A549 treated with AZD9567 at 1 μM for 4 hours (cell line): ENCODE data around the gene RBM33. TPM values are rescaled to one million over a fixed set of nuclear protein-coding genes. Genes with fewer than 3 reads are reported as not detected.

Experiments used
- total RNA-seq: library from RNA; stranded (reverse); fragments of 200-300 nt; extraction: Qiagen RNA extraction; gene quantifications from 5 replicates; pipeline ENCODE4 v1.2.3, GENCODE V29; 2022; ENCODE audit not compliant: insufficient read depth

The RBM33 gene
- total RNA-seq: 23.4 to 27.9 TPM (median 24.9 TPM) in 5 replicates

DNA sequence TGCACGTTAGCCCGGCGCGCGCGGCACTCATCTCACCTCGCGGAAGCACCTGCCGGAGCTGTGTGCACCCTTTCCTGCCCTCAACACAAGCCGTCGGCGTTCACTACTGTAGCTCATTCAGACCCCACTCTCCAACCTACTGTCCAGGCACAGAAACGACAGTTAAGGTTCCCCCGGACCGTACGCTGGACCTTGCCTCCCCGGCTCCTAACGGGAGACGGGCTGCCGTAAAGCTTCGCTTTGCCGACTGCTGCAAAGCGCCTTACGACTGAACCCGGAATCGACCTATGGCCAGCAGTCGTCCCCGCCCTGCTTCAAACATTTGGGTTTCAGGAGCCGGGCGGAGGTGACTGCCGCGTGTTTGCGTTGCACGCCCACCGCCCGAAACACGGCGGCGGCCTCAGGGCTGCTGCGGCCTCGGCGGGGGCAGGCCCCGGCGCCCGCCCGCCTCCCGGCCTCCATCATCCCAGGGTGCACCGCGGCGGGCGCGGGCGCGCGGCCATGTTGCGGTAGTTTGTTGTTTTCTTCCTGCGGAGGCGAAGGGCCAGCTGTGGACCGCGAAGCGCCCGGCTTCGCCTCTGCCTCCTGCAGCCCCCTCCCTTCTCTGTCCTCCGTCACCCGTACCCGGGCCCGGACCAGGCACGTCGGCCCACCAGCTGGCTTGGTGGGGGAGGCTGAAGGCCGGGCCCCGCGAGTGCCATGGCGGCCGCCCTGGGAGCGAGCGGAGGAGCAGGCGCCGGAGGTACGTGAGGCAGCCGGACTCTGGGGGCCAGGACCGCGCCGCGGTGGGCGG lies at the start of gene RBM33:
Gene RBM33, plus strand, starts transcription at position 484 of the 793 bp plus-strand sequence. Its CDS starts 216 bp downstream, at position 700.

DNA sequence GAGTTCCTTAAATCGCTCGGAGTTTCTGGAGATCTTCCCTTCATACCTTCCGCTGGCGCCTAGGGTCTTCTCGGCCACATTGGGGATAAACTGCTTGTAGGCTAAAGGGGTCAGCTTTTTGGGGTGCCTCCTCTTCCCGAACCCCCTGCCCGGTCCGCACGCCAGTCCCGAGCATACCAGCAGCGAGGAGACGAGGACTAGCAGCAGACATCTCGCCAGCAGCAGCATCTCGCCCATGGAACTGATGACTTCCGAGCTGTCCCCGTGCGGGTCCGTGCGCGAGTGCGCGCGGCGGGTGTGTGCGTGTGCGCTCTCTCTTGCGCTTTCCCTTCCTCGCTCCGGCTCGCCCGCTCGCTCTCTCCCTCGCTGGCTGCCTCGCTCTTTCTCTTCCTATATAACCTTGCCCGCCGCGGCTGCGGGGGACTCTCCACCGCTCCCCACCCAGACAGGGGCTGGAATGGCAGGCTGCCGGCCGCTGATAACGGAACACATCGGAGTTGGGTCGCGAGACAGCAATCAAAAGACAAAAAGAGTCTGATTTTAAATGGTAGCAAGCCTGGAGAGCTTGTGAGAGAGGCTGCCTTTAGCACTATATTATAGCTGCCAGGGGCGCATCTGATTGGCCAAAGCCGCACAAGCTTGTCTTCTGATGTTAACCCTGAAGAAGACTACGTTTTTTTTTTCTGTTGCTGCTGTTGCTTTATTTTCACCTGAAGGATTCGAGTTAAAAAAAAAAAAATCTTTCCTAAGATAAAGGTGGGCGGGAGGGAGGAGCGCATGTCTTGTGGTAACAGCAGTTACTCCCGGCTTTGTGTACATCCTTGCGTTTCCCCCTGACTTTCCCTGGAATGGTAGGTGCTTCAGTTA lies 167.7 kb downstream of the RBM33 start, which contains the start of gene SHH:
Gene SHH, minus strand, starts transcription at position 569 of the 867 bp plus-strand sequence. Its CDS starts 341 bp downstream, at position 228.

Other genes with a start within 250 kb of the RBM33 start
- 0.67 to 0.77 TPM (median 0.73 TPM) in 5 replicates for gene EN2, start 186.5 kb upstream of the RBM33 start, total RNA-seq
- not detected in 5 replicates for gene CNPY1, start 98.1 kb upstream of the RBM33 start, total RNA-seq
- 0.32 to 0.66 TPM (median 0.54 TPM) in 4 of 5 replicates, not detected in the other for gene SHH, start 167.8 kb downstream of the RBM33 start, total RNA-seq